NCI-H510A (cell line): ENCODE measurements around the gene NOXA1.
"Not testable (repeated sequence)": the region's sequence is repeated elsewhere in the genome, so short reads cannot be mapped to it uniquely, and the experiment has no call there.

ENCODE experiments used
- DNase-seq: peaks from one replicate; lab custom pipeline; 2025; lab: John Stamatoyannopoulos, UW

The NOXA1 gene

GRCh38 chr9:137422604-137423513 is at the start of gene NOXA1, which contains the start of gene EXD3:
Gene NOXA1, plus strand, starts transcription at chr9:137423393. Its CDS starts 137 bp downstream, at chr9:137423530.
Gene EXD3, minus strand, starts transcription at chr9:137423162. Its CDS starts 27,805 bp downstream, at chr9:137395357.
- DNase-seq = peak; percentile 82

GRCh38 chr9:137373611-137373980 is 49.6 kb upstream of the NOXA1 start:
- no peak for DNase-seq

GRCh38 chr9:137374131-137374845 is 48.9 kb upstream of the NOXA1 start:
- no peak for DNase-seq

- DNase-seq = no peak
These were observed 47.7 kb upstream of the NOXA1 start for GRCh38 chr9:137375321-137376058.

GRCh38 chr9:137376386-137376785 is 46.8 kb upstream of the NOXA1 start:
- no peak for DNase-seq

- DNase-seq = not testable (repeated sequence)
These were observed 44.3 kb upstream of the NOXA1 start for GRCh38 chr9:137378688-137379410.

- no peak for DNase-seq
These were observed 43.4 kb upstream of the NOXA1 start for GRCh38 chr9:137379761-137380161.

GRCh38 chr9:137380171-137380570 is 43.0 kb upstream of the NOXA1 start:
- no peak for DNase-seq

GRCh38 chr9:137380606-137381005 is 42.6 kb upstream of the NOXA1 start:
- no peak for DNase-seq

- no peak for DNase-seq
These were observed 41.4 kb upstream of the NOXA1 start for GRCh38 chr9:137381501-137382443.

GRCh38 chr9:137382444-137383080 is 40.6 kb upstream of the NOXA1 start:
- DNase-seq = peak; percentile 18

GRCh38 chr9:137383081-137383783 is 40.0 kb upstream of the NOXA1 start:
- peak; percentile 67 for DNase-seq

- no peak for DNase-seq
These were observed 39.1 kb upstream of the NOXA1 start for GRCh38 chr9:137383784-137384756.

- no peak for DNase-seq
These were observed 38.0 kb upstream of the NOXA1 start for GRCh38 chr9:137385061-137385655.

- not testable (repeated sequence) for DNase-seq
These were observed 36.6 kb upstream of the NOXA1 start for GRCh38 chr9:137386507-137387113.

GRCh38 chr9:137387114-137387890 is 35.9 kb upstream of the NOXA1 start:
- DNase-seq = peak; percentile 46
